GM12864 (cell line): ENCODE measurements around the gene TRUB2.

Source experiments
- DNase-seq: peaks from one replicate; pipeline ENCODE4 v3.0.0-alpha.2; 2011; ENCODE audit warnings: low read depth
- H3K4me3 ChIP-seq: 2 replicates; pipeline ENCODE4 v1.5.1; 2011; ENCODE audit warnings: mild to moderate bottlenecking, low read depth, low read length, control low read depth
- TF ChIP-seq, protein P1 (sequence below): IDR thresholded peaks from 2 replicates; pipeline ENCODE4 v1.5.1; 2011; ENCODE audit warnings: low read depth, mild to moderate bottlenecking, moderate library complexity, low read length, control low read depth, inconsistent platforms; ENCODE audit errors: missing control alignments

Gene TRUB2

DNA sequence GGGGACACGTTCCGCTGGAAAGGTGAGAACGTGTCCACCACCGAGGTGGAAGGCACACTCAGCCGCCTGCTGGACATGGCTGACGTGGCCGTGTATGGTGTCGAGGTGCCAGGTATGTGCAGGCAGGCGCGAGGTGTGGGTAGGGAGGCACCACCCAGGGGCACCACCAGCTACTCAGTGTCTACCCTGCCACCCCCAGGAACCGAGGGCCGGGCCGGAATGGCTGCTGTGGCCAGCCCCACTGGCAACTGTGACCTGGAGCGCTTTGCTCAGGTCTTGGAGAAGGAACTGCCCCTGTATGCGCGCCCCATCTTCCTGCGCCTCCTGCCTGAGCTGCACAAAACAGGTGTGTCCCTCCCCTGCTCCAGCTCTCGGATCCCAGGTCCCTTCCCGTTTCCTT, 33.2 kb upstream of the TRUB2 start:
- no peak overlapping the region for H3K4me3 ChIP-seq
- no peak for DNase-seq
- TF ChIP-seq, protein P1, sequence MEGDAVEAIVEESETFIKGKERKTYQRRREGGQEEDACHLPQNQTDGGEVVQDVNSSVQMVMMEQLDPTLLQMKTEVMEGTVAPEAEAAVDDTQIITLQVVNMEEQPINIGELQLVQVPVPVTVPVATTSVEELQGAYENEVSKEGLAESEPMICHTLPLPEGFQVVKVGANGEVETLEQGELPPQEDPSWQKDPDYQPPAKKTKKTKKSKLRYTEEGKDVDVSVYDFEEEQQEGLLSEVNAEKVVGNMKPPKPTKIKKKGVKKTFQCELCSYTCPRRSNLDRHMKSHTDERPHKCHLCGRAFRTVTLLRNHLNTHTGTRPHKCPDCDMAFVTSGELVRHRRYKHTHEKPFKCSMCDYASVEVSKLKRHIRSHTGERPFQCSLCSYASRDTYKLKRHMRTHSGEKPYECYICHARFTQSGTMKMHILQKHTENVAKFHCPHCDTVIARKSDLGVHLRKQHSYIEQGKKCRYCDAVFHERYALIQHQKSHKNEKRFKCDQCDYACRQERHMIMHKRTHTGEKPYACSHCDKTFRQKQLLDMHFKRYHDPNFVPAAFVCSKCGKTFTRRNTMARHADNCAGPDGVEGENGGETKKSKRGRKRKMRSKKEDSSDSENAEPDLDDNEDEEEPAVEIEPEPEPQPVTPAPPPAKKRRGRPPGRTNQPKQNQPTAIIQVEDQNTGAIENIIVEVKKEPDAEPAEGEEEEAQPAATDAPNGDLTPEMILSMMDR: no peak

DNA sequence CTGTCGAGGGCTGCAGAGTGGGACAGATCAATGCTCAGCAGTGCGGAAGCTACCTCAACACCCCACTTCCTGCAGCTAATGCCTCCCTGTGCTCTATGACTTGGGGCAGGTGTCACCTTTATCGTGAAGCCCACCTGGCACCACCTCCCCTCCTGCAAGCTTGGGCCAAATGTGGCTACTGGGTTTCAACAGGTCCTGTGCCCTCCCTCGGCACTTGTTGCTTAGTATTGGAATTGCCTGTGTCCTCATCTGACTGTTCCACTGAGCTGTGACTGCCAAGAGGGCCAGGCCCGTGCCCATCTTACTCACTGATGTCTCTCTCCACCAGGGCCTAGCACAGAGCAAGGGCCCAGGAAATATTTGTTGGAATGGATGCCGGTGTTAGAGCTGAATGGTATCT, 27.5 kb upstream of the TRUB2 start:
- no peak for DNase-seq
- TF ChIP-seq, protein P1: no peak
- H3K4me3 ChIP-seq: no peak overlapping the region

DNA sequence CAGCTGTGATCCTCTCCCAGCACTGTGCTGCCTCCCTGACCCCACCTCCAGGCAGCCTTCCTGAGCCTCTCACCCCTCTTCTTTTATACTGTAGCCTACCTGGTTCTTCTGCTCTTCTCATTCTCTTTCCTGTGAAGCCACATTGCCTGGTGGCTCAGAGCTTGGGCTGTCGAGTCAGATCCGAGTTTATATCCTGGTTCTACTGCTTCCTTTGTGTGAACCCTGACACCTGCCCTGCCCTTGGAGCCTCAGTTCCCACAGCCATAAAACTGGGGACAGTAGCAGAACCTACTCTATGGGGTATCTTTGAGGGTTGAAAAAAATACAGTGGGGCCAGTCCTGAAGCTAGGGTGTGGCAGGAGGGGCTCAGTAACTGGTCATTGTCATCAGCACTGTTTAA, 26.9 kb upstream of the TRUB2 start:
- DNase-seq: no peak
- TF ChIP-seq, protein P1: no peak
- no peak overlapping the region for H3K4me3 ChIP-seq

DNA sequence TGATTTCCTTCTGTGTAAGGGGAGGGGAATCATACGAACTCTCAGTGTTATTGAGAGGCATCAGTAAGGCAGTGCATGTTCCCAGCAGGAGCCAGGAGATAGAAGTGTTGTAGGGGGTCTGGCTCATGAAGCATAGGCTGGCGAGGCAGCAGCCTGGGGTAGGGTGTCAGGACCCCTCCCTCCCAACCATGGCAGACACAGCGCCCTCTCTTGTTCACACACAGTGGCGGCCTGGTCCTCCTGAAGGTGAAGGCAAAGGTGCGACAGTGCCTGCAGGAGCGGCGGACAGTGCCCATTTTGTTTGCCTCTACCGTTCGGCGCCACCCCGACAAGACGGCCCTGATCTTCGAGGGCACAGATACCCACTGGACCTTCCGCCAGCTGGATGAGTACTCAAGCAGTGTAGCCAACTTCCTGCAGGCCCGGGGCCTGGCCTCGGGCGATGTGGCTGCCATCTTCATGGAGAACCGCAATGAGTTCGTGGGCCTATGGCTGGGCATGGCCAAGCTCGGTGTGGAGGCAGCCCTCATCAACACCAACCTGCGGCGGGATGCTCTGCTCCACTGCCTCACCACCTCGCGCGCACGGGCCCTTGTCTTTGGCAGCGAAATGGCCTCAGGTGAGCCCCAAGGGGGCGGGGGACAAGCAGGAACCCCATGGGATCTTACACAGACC, 22.8 kb upstream of the TRUB2 start:
- TF ChIP-seq, protein P1: no peak
- H3K4me3 ChIP-seq: no peak overlapping the region
- DNase-seq: no peak

DNA sequence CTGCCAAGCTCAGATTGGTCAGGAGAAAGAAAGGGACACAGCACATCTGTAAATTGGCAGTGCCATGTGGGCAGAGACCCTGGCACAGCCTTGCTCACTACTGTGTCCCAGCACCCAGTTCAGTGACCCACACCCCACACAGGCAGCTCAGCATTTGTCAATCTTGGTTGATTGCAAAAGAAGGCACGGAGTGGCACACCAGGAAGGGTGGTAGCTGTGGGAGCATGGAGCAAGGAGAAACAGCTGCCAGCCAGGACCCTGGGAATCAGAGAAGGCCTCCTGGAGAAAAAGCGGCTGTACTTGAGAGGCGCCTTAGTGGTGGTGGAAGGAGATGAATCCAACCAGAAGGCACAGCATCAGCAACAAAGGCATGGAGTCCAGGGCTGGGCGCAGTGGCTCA, 21.6 kb upstream of the TRUB2 start:
- TF ChIP-seq, protein P1: no peak
- H3K4me3 ChIP-seq: no peak overlapping the region
- DNase-seq: no peak

DNA sequence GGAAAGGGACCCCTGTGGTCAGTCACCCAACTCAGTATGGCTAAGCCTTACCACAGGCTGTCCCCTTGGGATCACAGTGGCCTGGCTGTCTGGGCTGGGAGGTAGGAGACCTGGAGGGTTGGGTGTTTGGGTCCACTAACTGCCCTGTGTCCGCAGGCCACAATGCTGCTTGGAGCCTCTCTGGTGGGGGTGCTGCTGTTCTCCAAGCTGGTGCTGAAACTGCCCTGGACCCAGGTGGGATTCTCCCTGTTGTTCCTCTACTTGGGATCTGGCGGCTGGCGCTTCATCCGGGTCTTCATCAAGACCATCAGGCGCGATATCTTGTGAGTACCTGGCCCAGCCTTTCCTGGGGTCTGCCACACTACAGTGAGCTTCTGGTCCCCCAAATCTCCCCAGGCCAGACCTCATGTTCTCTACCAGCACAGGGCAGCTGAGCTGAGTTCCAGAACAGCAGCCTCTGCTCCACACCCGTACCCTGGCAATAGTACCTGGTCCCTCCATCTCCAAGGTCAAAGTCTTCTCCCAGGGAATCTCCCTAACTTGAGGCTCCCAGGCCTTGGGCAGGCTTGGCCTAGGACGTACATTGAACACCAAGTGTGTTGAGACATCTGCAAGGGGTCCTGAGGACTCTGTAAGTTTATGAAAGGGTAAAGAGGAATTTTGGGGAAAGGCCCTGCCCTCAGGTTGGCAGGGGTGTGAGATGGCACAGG, 20.9 kb upstream of the TRUB2 start:
- TF ChIP-seq, protein P1: no peak
- DNase-seq: no peak
- H3K4me3 ChIP-seq: no peak overlapping the region

DNA sequence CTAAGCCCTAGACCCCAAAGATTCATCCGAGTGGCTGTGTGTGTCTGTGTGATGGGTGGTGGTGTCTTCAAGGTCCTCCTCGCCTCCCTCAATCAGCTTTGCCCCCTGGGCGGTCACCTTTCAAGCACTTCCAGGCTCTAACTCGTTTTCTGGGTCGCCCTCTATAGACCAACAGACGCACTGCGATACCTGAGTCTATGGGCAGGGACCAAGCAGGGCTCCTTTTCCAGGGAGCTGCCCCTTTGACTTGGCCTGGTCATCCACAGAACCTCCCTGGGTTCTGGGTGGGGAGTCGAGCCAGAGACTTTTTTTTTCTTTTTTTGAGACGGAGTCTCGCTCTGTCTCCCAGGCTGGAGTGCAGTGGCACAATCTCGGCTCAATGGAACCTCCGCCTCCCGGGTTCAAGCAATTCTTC, 19.2 kb upstream of the TRUB2 start:
- DNase-seq: no peak
- TF ChIP-seq, protein P1: peak; percentile 78
- H3K4me3 ChIP-seq: peak overlapping the region; percentile 87
